SK-N-SH treated with all-trans-retinoic acid at 6 μM for 48 hours (cell line): ENCODE results near the gene CRYBG3.

Experiments used
- ARNTL ChIP-seq: fragments of 450-650 bp; formaldehyde crosslinking; IDR thresholded peaks from 2 replicates; pipeline ENCODE4 v1.5.0; 2020; ENCODE audit warnings: low read depth, mild to moderate bottlenecking, moderate library complexity, borderline replicate concordance
- RARB ChIP-seq: fragments of 250-450 bp; sonication (Bioruptor Pico); IDR thresholded peaks from 2 replicates; pipeline ENCODE4 v1.8.0; 2021; ENCODE audit warnings: mild to moderate bottlenecking, moderate library complexity
- ZC3H10 ChIP-seq: fragments of 250-450 bp; sonication (Bioruptor Pico); IDR thresholded peaks from 2 replicates; pipeline ENCODE4 v1.5.1; 2021; ENCODE audit warnings: mild to moderate bottlenecking, moderate library complexity
- ZFP3 ChIP-seq: fragments of 250-450 bp; sonication (Bioruptor Pico); IDR thresholded peaks from 2 replicates; pipeline ENCODE4 v1.5.0; 2020; ENCODE audit warnings: mild to moderate bottlenecking, moderate library complexity
- ZNF70 ChIP-seq: fragments of 450-650 bp; formaldehyde crosslinking; IDR thresholded peaks from 2 replicates; pipeline ENCODE4 v1.5.0; 2020; ENCODE audit warnings: mild to moderate bottlenecking, moderate library complexity
- TF ChIP-seq, protein P1 (sequence below): fragments of 250-450 bp; sonication (Bioruptor Pico); IDR thresholded peaks from 2 replicates; pipeline ENCODE4 v1.5.1; 2020; ENCODE audit warnings: low read depth, mild to moderate bottlenecking, moderate library complexity
- TF ChIP-seq, protein P2 (sequence below): fragments of 250-450 bp; sonication (Bioruptor Pico); IDR thresholded peaks from 2 replicates; pipeline ENCODE4 v1.8.0; 2020; ENCODE audit warnings: mild to moderate bottlenecking, moderate library complexity, borderline replicate concordance

DNA sequence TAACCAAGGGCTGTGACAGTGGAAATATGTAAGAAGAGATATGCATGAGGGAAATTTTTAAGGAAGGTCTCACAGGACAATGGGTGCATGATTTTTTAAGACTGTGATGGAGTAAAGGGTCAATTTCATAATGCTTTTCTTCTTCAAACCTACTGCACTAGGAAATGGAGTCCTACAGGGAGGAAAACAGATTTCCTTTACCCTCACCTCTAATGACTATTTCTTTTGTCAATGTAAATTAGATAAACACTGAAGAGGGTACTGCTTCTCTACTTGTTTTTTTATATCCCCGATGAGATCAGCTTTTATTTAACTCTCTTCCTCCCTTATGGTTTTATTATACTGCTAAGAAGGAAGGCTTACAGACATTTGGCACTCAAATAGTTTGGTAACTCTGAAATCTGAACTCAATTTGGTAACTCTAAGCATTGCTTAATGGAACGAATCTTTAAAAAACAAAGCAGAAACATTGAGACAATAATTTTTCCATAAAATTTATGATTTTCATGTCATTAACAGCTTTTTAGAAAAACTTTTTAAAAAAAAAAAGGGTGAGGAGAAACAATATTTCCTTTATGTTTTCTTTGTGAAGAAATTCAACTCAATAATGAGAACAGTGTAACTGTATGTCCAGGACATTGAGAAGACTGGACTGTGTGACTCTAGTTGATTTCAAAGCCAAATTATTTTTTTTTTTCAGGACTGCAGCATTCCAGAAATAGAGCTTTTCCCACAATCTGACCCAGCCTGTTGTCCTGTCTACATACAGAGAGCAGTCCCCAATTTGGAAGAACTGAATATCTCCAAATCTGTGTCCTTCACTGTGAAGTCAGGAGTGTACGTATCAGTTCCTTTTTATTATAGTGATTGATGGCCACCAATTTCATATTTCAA lies 64.4 kb downstream of the CRYBG3 start:
- TF ChIP-seq ZFP3 (CRISPR knock-in tag) (no peak), ZNF70 (CRISPR knock-in tag) (no peak), ZC3H10 (CRISPR knock-in tag) (no peak), RARB (CRISPR knock-in tag) (no peak), ARNTL (CRISPR knock-in tag) (no peak)
- TF ChIP-seq, protein P1, sequence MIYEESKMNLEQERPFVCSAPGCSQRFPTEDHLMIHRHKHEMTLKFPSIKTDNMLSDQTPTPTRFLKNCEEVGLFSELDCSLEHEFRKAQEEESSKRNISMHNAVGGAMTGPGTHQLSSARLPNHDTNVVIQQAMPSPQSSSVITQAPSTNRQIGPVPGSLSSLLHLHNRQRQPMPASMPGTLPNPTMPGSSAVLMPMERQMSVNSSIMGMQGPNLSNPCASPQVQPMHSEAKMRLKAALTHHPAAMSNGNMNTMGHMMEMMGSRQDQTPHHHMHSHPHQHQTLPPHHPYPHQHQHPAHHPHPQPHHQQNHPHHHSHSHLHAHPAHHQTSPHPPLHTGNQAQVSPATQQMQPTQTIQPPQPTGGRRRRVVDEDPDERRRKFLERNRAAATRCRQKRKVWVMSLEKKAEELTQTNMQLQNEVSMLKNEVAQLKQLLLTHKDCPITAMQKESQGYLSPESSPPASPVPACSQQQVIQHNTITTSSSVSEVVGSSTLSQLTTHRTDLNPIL (CRISPR knock-in tag) = no peak
- TF ChIP-seq, protein P2, sequence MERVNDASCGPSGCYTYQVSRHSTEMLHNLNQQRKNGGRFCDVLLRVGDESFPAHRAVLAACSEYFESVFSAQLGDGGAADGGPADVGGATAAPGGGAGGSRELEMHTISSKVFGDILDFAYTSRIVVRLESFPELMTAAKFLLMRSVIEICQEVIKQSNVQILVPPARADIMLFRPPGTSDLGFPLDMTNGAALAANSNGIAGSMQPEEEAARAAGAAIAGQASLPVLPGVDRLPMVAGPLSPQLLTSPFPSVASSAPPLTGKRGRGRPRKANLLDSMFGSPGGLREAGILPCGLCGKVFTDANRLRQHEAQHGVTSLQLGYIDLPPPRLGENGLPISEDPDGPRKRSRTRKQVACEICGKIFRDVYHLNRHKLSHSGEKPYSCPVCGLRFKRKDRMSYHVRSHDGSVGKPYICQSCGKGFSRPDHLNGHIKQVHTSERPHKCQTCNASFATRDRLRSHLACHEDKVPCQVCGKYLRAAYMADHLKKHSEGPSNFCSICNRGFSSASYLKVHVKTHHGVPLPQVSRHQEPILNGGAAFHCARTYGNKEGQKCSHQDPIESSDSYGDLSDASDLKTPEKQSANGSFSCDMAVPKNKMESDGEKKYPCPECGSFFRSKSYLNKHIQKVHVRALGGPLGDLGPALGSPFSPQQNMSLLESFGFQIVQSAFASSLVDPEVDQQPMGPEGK (CRISPR knock-in tag) = no peak
